ENCODE results near the gene SETD1B.

DNA sequence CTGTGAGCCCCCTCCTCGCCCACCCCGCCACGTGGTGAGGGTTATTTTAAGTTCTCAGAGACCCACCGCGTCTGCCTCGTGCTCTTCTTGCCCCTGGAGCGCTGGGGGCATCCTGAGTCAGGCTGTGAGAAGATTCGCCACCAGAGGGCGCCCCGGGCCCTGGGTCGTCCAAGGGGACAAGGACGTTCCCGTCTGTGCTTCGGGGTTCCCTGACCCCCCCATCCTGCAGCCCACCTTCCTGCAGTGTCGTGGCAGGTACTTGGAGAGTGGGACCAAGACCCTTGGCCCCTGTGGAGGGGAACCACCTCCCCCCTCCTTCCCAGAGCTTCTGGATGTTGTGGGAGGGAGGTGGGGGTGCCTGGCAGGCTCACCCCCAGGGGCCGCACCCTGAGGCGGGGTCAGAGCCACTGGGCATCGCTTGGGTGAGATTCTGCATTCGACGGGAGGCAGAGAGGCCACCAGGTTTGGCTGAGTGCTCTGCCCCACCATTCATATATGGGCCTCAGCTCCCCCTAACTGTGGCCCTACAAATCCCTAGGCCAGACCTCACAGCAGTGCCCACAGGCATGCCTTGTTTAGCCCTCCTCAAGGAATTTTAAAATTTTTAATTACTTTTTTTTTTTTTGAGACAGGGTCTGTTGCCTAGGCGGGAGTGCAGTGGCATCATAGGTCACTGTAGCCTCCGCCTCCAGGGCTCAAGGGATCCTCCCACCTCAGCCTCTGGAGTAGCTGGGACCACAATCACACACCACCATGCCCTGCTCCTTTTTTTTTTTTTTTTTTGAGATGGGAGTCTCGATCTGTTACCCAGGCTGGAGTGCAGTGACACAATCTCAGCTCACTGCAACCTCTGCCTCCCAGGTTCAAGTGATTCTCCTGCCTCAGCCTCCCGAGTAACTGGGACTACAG lies 27.4 kb upstream of the SETD1B start:
- TF ChIP-seq, protein P1, sequence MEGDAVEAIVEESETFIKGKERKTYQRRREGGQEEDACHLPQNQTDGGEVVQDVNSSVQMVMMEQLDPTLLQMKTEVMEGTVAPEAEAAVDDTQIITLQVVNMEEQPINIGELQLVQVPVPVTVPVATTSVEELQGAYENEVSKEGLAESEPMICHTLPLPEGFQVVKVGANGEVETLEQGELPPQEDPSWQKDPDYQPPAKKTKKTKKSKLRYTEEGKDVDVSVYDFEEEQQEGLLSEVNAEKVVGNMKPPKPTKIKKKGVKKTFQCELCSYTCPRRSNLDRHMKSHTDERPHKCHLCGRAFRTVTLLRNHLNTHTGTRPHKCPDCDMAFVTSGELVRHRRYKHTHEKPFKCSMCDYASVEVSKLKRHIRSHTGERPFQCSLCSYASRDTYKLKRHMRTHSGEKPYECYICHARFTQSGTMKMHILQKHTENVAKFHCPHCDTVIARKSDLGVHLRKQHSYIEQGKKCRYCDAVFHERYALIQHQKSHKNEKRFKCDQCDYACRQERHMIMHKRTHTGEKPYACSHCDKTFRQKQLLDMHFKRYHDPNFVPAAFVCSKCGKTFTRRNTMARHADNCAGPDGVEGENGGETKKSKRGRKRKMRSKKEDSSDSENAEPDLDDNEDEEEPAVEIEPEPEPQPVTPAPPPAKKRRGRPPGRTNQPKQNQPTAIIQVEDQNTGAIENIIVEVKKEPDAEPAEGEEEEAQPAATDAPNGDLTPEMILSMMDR (IDR thresholded peaks at IDR 0.05): peak; percentile 75 to 97 (median 83)
- TF ChIP-seq EP300 (IDR thresholded peaks at IDR 0.05): no peak
